ENCODE results near the gene RGS19. TPM values are rescaled to one million over a fixed set of nuclear protein-coding genes. Genes with fewer than 3 reads are reported as not detected.

RGS19 gene
- total RNA-seq, 1 experiment from 2014 or later: 12.8 TPM

- no peak overlapping the region for H2BK15ac ChIP-seq (ENCODE audit: low read depth, low read length)
- H3K79me2 ChIP-seq (ENCODE audit: insufficient read depth, low read length): no peaks in the 10 kb centered on the region
- no peaks in the 10 kb centered on the region for H3K79me1 ChIP-seq (ENCODE audit: insufficient read depth, low read depth, low read length, poor library complexity, severe bottlenecking)
- H3K23ac ChIP-seq (ENCODE audit: insufficient read length, low read depth, low read length): no peak overlapping the region
- H4K20me1 ChIP-seq (ENCODE audit: control insufficient read depth, insufficient read depth, insufficient read length): no peaks in the 10 kb centered on the region
- no peaks in the 10 kb centered on the region; the same call in 1 of the 2 replicates for H3K4me1 ChIP-seq (ENCODE audit: insufficient read depth, low read length)
- H3K56ac ChIP-seq (ENCODE audit: insufficient read length, low read depth, low read length): no peak overlapping the region
- no peak overlapping the region for H4K8ac ChIP-seq (replicated peaks; ENCODE audit: insufficient read length, low read depth, low read length)
- no peak for TF ChIP-seq CTCF (conservative IDR thresholded peaks at IDR 0.05)
- no peaks in the 10 kb centered on the region for H3K23me2 ChIP-seq (ENCODE audit: insufficient read length, low read depth, low read length, poor library complexity, severe bottlenecking)
- H3K4ac ChIP-seq (ENCODE audit: low read depth, low read length): no peak overlapping the region
- Mint-ChIP-seq H3K9me3 (peaks cover 5% of the 10 kb centered on the region in 2 experiments), H3K27ac (no peak overlapping the region), H3K36me3 (ENCODE audit: insufficient read depth in 1 of 3, low read depth in 3 of 3) (peaks cover 2 to 5% (median 2%) of the 10 kb centered on the region in 3 experiments; a peak in 5 of 7 replicates), H3K27me3 (ENCODE audit: low read depth) (peaks cover 21% of the 10 kb centered on the region), H3K4me3 (no peak overlapping the region; a peak in 1 of 5 replicates), H3K4me1 (peaks cover 6 to 11% of the 10 kb centered on the region in 2 experiments)
- H3K27ac ChIP-seq (ENCODE audit: insufficient read length, low read depth, low read length): no peak overlapping the region
- no peak overlapping the region for H4K5ac ChIP-seq (ENCODE audit: insufficient read length, low read depth, low read length)
- no peaks in the 10 kb centered on the region for H3K9me3 ChIP-seq (ENCODE audit: control insufficient read depth, low read depth, low read length)
- no peak overlapping the region for H3K9ac ChIP-seq (ENCODE audit: extremely low read depth, insufficient read length, low read length)
- no peak overlapping the region for H4K91ac ChIP-seq (ENCODE audit: insufficient read length, low read depth, low read length)
- no peak overlapping the region for H2BK5ac ChIP-seq (ENCODE audit: insufficient read length, low read length)
- H3T11ph ChIP-seq (ENCODE audit: low read length): no peak overlapping the region
- H2BK120ac ChIP-seq (ENCODE audit: low read depth, low read length, poor library complexity, severe bottlenecking): no peak overlapping the region
- H3K18ac ChIP-seq (ENCODE audit: insufficient read length, low read depth, low read length): no peak overlapping the region
- no peak overlapping the region for H2AK5ac ChIP-seq (ENCODE audit: insufficient read length, low read length)
- no CpG with 5 or more reads among the region's 4 CpGs for WGBS (ENCODE audit: extremely low coverage, insufficient read length, low lambda C conversion rate)
- no peaks in the 10 kb centered on the region for H3K27me3 ChIP-seq (ENCODE audit: insufficient read depth, low read length)
- DNase-seq: no peak
- H3K14ac ChIP-seq (ENCODE audit: insufficient read depth, low read length): no peak overlapping the region; the same call in 1 of the 2 replicates
- H2BK20ac ChIP-seq (ENCODE audit: low read depth, low read length, poor library complexity, severe bottlenecking): no peak overlapping the region
- H2AFZ ChIP-seq (ENCODE audit: low read length): no peak overlapping the region
- no peak overlapping the region for H2BK12ac ChIP-seq (ENCODE audit: insufficient read length, low read depth, low read length)
- H3K4me2 ChIP-seq (ENCODE audit: insufficient read depth, insufficient read length, low read length): no peak overlapping the region
Observed at GRCh38 chr20:64095455-64095854, 16.1 kb upstream of the RGS19 start.

All from H9 (cell line).